Fibroblast of lung (primary cell): ENCODE results near the gene MRPL21.

Experiments used
- CTCF ChIP-seq, 2 donors: IDR thresholded peaks in 1 of 2; conservative IDR thresholded peaks in 1 of 2; 1 replicate in 1 of 2; 2 replicates in 1 of 2; pipeline ENCODE4 v1.5.1; 2011 to 2012; ENCODE audit warnings: low read length in 2 of 2, control low read depth in 1 of 2, inconsistent platforms in 1 of 2, low read depth in 1 of 2, mild to moderate bottlenecking in 1 of 2
- EZH2 ChIP-seq: IDR thresholded peaks from 2 replicates; pipeline ENCODE4 v1.5.1; 2012; ENCODE audit warnings: low read length, control low read depth, mild to moderate bottlenecking; ENCODE audit errors: missing control alignments

- TF ChIP-seq CTCF (conservative IDR thresholded peaks at IDR 0.05 in 1 of 2, IDR thresholded peaks at IDR 0.05 in 1 of 2; ENCODE audit: low read depth in 1 of 2, low read length in 2 of 2) (no peak), EZH2 (no peak)
Observed at GRCh38 chr11:68868221-68868835, 35.3 kb downstream of the MRPL21 start.
